ENCODE data around the gene GTF3C1.
A peak's percentile ranks its signal among the peaks of the same experiment; 100 is the strongest.

The GTF3C1 gene

GRCh38 chr16:27558932-27559331, 9.2 kb upstream of the GTF3C1 start:
- DNase-seq = no peak

- no peak for DNase-seq
Measured at GRCh38 chr16:27558434-27558833, 8.7 kb upstream of the GTF3C1 start.

DNA sequence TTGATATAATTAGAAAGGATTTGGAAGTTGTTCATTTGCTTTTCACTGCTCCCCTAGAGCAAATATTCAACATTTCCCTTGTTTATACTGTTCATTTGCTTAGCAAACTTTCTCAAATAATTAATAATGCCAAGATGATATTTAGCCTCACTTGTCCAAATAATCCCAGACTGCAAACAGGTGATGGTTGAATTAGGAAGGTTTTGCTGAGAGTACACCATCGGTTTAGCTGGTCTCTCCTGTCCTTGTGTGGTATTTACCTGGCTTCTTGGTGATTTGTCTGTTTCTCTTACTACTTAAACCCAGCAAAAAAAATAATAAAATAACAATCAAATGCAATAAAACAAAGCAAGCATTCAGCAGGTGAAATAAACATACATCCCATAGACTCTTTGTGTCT, 6.8 kb upstream of the GTF3C1 start:
- no peak for DNase-seq

GRCh38 chr16:27551036-27551435, 1.3 kb upstream of the GTF3C1 start:
- no peak for DNase-seq

DNA sequence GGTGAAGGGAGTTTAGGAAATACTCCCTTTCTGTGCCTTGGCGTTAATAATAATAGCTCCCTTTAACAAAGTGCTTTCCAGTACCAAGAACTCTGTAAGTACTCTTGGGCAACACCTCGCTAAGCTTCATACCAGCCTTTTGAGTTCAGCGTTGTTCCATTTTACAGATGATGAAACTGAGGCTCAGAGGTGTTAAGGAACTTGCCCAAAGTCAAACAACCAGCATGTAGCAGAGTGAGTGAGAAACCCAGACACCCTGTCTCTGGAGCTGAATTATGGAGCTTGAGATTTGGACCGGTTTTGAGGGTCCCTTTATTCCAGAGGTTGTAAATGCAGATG, 838 bp upstream of the GTF3C1 start:
- DNase-seq = peak; percentile 9

GRCh38 chr16:27549464-27549745, 308 bp downstream of the GTF3C1 start:
- DNase-seq = no peak

DNA sequence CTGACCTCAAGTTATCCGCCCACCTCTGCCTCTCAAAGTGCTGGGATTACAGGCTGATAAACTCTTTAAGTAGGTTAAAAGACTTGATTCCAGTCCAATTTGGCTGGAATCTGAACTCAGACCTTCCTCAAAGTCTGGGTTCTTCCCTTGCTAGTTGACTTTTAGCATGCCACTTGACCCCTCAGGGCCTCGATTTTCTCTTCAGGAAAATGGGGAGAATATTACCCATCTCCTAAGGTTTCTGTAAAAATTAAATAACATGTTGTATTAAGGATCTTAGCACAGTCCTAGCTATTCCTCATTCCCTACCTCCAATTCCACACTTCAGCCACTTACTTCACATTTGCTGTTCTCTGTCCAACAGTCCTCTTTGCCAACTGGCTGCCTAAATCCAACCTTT, 1.9 kb downstream of the GTF3C1 start:
- DNase-seq = no peak

GRCh38 chr16:27547134-27547533, 2.6 kb downstream of the GTF3C1 start:
- no peak for DNase-seq

- DNase-seq = no peak
Measured at GRCh38 chr16:27544671-27545070, 5.0 kb downstream of the GTF3C1 start.

DNA sequence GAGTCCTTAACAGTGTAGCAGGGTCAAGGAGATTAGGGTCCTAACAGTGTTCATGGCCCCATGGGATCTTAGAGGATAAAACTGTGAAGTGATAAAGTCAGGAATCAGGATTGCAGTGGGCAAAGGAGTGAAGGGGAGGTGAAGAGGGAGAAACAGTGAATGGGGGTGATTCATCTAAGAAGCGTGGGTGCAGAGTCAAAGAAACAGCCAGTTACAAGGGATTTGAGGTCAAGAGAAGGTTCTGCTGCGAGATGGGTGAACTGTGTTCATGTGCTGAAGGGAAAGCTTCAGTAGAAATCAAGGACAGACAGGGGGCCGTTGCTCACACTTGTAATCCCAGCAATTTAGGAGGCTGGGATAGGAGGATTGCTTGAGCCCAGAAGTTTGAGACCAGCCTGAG, 5.9 kb downstream of the GTF3C1 start:
- no peak for DNase-seq

GRCh38 chr16:27539636-27540035, 10.1 kb downstream of the GTF3C1 start:
- no peak for DNase-seq

DNA sequence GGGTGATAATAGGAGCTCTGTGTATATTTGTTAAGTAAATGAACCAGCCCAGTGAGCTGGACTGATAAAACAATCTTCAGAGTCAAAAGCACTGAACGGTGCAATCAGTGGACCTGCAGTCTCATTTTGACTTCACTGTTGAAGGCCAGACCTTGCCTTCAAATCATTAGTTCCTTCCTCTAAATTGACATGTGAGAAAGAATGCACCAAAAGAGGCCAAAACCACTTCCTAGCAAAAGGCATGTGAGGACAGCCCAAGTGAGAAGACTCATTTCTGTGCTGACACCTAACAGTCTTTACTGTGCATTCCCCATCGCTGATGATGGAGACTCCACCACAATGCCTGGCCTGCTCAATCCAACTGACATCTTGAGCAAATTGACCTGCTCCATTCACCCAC, 10.6 kb downstream of the GTF3C1 start:
- no peak for DNase-seq

GRCh38 chr16:27538528-27538927, 11.2 kb downstream of the GTF3C1 start:
- no peak for DNase-seq

DNA sequence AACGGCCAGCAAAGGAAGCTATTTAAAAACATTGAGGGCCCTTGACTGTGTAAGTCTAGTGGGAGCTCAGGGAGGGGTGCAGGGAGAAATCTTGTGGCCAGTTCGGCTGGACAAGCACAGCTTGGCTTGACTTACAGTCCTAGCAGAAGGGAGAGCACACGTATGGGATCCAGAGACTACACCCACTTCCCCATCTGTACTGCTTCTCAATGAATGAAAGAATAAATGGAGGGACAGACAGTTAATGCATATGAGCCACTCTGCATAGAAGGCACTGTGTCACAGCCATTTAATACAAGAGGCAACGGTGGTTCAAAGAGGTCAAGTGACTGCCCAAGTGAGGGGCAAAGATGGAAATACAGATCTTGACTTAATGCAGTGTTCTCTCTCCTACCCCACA, 15.5 kb downstream of the GTF3C1 start:
- DNase-seq = no peak

- no peak for DNase-seq
Measured at GRCh38 chr16:27531826-27532800, 17.6 kb downstream of the GTF3C1 start.

- no peak for DNase-seq
Measured at GRCh38 chr16:27531186-27531585, 18.5 kb downstream of the GTF3C1 start.

GRCh38 chr16:27529962-27530361, 19.8 kb downstream of the GTF3C1 start:
- no peak for DNase-seq

- DNase-seq = no peak
Measured at GRCh38 chr16:27528294-27528693, 21.4 kb downstream of the GTF3C1 start.

DNA sequence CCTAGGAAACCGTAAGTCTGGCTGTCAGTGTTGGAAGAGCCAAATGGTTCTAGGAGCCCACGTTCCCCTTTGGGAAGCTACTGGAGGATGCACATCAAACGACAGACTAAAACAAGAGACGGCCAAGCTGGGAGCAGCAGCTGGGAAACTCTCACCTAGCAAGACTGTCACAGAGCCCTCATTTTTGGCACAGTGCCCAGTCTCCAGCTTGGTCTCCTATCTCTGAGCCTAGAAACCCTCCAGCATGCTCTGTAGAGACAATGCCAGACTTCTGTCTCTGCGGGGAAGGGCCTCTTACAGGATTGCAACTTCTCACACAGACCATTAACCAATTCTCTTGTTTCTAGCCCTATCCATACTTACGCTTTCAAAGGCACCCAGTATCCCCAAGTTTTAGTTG, 23.5 kb downstream of the GTF3C1 start:
- DNase-seq = peak; percentile 48

- no peak for DNase-seq
Measured at GRCh38 chr16:27522173-27522707, 27.5 kb downstream of the GTF3C1 start.

DNA sequence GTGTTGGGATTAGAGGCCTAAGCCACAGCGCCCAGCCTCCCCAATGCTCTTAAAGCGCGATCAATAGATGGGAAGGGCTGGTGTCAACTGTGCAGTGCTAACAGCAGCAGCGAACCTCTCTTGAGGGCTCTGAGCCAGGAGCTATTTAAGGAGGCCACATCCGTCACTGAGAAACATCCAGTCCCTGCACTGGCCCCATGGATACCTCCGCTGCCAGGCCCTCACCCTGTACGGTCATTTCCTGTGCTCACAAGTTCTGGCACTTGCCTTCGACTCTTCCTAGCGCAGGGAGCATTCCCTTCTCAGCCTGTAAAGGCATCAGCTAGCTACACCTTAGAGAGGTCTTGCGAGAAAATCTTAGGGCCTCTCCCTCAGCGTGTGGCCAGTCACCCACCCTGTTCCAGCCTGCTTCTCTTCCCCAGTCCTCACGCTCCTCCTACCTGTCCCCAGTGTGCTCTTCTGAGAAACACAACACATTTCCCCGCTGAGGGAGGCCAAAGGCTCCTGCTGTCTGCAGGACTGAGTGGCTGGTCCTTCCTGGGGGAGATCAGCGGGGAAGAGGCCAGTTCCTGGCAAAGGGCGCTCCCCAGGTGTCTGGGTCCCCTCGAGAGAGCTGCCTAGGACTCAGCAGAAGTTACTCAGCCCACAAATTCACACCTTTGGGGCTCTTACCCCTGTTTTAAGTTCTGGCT, 28.6 kb downstream of the GTF3C1 start:
- DNase-seq = no peak

GRCh38 chr16:27518226-27518625, 31.5 kb downstream of the GTF3C1 start:
- DNase-seq = no peak

GRCh38 chr16:27517664-27518063, 32.0 kb downstream of the GTF3C1 start:
- DNase-seq = no peak

DNA sequence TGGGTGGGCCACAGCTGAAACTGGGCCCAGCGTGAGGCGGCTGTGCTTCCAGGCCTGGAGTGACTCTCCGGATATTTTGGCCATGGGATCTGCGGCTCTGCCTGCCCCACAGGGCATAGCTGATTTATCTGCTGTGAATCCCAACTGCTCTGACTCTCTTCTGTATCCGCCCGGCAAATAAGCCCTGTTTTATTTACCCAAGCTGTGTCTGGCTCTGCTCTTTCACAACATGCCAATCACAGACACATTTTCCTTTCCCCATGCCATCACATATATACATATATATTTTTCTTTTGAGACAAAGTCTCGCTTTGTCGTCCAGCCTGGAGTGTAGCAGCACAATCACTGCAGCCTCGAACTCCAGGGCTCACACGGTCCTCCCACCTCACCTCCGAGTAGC, 33.3 kb downstream of the GTF3C1 start:
- no peak for DNase-seq
